Endothelial cell (in vitro differentiated cells): ENCODE measurements around the gene FRMD1. TPM values are rescaled to one million over a fixed set of nuclear protein-coding genes. Genes with fewer than 3 reads are reported as not detected.

ENCODE experiments used
- DNase-seq: peaks from one replicate; pipeline ENCODE4 v3.0.0; 2021; ENCODE audit warnings: low spot score
- H3K27ac Mint-ChIP-seq: one replicate; pipeline ENCODE4 v1.8.0; 2021; ENCODE audit warnings: mixed read lengths, inconsistent platforms; ENCODE audit not compliant: unreplicated experiment
- H3K27me3 Mint-ChIP-seq: one replicate; pipeline ENCODE4 v1.8.0; 2021; ENCODE audit warnings: mild to moderate bottlenecking, moderate library complexity, mixed read lengths, inconsistent platforms; ENCODE audit not compliant: unreplicated experiment
- H3K36me3 Mint-ChIP-seq: one replicate; pipeline ENCODE4 v1.8.0; 2021; ENCODE audit warnings: mild to moderate bottlenecking, low read depth, mixed read lengths, inconsistent platforms; ENCODE audit not compliant: unreplicated experiment
- H3K4me1 Mint-ChIP-seq: one replicate; pipeline ENCODE4 v1.8.0; 2021; ENCODE audit warnings: mild to moderate bottlenecking, mixed read lengths, inconsistent platforms; ENCODE audit not compliant: unreplicated experiment
- H3K4me3 Mint-ChIP-seq: one replicate; pipeline ENCODE4 v1.8.0; 2021; ENCODE audit warnings: mild to moderate bottlenecking, mixed read lengths, inconsistent platforms; ENCODE audit not compliant: unreplicated experiment
- H3K9me3 Mint-ChIP-seq: one replicate; pipeline ENCODE4 v1.8.0; 2021; ENCODE audit warnings: mixed read lengths, inconsistent platforms; ENCODE audit not compliant: unreplicated experiment
- total RNA-seq: library from RNA; stranded (reverse); fragmentation: NEBNext Ultra II Directional; extraction: Animal tissue kit (Norgen Biotek cat#: 25700); gene quantifications from one replicate; pipeline ENCODE4 v1.2.1, GENCODE V29; 2021; ENCODE audit not compliant: unreplicated experiment
- TF ChIP-seq, protein P1 (sequence below): fragments of 200-600 bp; sonication (generic); IDR thresholded peaks from one replicate; pipeline ENCODE4 v1.5.0; 2021; ENCODE audit warnings: antibody characterized with exemption; ENCODE audit not compliant: unreplicated experiment

FRMD1 gene
- total RNA-seq, 1 donor from 2014 or later: 0.05 TPM

DNA sequence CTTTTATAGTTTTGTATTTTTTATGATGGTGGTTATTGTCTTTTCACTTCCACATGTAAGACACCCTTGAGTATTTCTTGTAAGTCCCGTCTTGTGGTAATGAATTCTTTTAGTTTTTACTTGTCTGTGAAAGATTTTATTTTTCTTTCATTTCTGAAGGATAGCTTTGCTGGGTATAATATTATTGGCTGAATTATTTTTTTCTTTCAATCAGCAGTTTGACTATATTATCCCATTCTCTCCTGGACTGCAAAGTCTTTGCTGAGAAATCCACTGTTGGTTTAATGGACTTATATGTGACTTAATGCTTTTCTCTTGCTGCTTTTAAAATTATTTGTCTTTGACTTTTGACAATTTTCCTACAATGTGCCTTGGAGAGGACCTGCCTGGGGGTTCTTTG lies 67.7 kb downstream of the FRMD1 start:
- no peak overlapping the region for H3K27ac Mint-ChIP-seq
- H3K9me3 Mint-ChIP-seq: no peaks in the 10 kb centered on the region
- TF ChIP-seq, protein P1, sequence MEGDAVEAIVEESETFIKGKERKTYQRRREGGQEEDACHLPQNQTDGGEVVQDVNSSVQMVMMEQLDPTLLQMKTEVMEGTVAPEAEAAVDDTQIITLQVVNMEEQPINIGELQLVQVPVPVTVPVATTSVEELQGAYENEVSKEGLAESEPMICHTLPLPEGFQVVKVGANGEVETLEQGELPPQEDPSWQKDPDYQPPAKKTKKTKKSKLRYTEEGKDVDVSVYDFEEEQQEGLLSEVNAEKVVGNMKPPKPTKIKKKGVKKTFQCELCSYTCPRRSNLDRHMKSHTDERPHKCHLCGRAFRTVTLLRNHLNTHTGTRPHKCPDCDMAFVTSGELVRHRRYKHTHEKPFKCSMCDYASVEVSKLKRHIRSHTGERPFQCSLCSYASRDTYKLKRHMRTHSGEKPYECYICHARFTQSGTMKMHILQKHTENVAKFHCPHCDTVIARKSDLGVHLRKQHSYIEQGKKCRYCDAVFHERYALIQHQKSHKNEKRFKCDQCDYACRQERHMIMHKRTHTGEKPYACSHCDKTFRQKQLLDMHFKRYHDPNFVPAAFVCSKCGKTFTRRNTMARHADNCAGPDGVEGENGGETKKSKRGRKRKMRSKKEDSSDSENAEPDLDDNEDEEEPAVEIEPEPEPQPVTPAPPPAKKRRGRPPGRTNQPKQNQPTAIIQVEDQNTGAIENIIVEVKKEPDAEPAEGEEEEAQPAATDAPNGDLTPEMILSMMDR: no peak
- H3K36me3 Mint-ChIP-seq: no peaks in the 10 kb centered on the region
- H3K4me3 Mint-ChIP-seq: no peak overlapping the region
- DNase-seq: no peak
- no peaks in the 10 kb centered on the region for H3K27me3 Mint-ChIP-seq
- H3K4me1 Mint-ChIP-seq: no peaks in the 10 kb centered on the region

DNA sequence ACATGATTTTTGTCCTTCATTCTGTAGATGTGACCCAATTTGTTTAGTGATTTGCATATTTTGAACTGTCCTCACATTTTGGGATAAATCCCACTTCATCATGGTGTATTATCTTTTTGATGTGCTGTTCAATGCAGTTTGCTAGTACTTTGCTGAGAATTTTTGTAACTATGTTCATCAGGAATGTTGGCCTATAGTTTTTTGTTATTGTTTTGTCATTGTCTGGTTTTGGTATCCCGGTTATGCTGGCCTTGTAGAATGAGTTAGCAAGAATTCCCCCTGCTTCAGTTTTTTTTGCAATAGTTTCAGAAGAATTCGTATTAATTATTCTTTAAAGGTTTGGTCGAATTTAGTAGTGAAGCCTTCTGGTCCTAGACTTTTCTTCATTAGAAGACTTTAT lies 69.7 kb downstream of the FRMD1 start:
- Mint-ChIP-seq H3K4me3 (no peak overlapping the region), H3K27ac (no peak overlapping the region), H3K27me3 (peaks cover 2% of the 10 kb centered on the region), H3K9me3 (no peaks in the 10 kb centered on the region), H3K36me3 (peaks cover 9% of the 10 kb centered on the region), H3K4me1 (no peaks in the 10 kb centered on the region)
- TF ChIP-seq, protein P1: no peak
- DNase-seq: no peak

DNA sequence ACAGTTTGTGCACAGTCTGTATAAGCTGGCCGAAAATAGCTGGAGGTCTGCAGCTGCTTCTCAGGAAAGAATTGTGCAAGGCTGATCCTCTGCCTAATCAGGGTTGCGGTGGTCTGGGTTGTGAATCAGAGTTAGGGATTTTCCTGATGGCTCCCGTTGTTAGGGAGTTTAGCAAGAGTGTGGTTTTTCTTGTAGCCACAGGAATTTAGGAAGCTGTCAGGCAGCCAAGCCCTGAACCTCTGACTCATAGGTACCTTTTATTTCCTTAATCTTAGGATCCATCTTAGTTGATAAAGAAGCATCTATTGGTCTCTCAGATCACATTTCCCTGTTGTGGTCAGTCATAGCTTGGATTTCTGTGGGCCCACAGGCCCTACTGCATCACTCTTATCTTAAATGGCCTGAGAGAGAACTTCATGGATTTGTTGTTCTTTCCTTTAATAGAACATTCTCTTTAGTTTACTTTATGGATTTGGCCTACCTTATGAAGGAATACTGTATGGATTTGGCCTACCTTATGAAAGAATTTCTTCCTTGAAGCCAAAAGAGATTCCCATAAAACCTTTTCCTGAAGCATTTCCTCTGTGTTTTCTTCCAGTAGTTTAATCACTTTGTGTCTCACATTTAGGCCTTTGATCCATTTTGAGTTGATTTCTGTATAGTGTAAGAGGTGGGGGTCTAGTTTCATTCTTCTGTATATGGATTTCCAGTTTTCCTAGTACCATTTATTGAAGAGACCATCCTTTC lies 71.2 kb downstream of the FRMD1 start:
- TF ChIP-seq, protein P1: no peak
- no peak overlapping the region for H3K4me3 Mint-ChIP-seq
- peaks cover 9% of the 10 kb centered on the region for H3K36me3 Mint-ChIP-seq
- DNase-seq: no peak
- peaks cover 3% of the 10 kb centered on the region for H3K27me3 Mint-ChIP-seq
- no peak overlapping the region for H3K27ac Mint-ChIP-seq
- H3K9me3 Mint-ChIP-seq: no peaks in the 10 kb centered on the region
- H3K4me1 Mint-ChIP-seq: peaks cover 5% of the 10 kb centered on the region

DNA sequence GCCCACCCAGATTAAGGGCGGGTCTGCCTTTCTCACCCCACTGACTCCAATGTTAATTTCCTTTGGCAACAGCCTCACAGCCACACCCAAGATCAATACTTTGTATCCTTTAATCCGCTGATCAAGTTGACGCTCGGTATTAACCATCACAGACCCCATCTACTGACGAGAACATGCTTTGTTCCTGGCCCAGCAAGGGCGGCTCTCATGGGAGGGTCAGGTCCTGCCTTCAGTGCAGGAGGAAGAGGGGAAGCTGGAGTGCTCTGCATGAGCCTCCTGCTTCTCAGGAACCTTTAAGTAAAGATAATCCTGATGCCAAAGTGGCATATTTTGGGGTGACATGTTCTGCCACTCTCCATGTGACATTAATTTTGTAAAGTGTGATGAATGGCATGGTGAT lies 73.2 kb downstream of the FRMD1 start:
- peaks cover 9% of the 10 kb centered on the region for H3K36me3 Mint-ChIP-seq
- no peak overlapping the region for H3K4me3 Mint-ChIP-seq
- TF ChIP-seq, protein P1: no peak
- peaks cover 4% of the 10 kb centered on the region for H3K27me3 Mint-ChIP-seq
- no peaks in the 10 kb centered on the region for H3K9me3 Mint-ChIP-seq
- H3K27ac Mint-ChIP-seq: no peak overlapping the region
- peaks cover 6% of the 10 kb centered on the region for H3K4me1 Mint-ChIP-seq
- DNase-seq: no peak

DNA sequence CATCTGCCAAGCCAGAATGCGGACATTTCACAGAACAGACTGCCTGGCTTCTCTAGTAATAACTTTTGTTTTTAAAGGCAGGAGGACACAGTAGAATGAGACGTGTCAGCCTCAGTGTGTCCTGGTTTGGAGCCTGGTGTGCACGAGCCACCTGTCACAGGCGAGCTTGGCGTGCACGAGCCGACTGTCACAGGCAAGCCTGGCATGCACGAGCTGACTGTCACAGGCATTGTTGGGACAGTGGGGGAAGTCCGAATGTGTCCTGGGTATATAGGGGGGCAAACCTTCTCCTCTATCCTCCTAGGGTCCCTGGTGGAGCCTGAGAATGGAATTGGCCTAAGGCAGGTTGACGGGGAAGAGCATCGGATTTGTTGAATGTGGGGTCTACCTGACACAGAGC lies 74.1 kb downstream of the FRMD1 start:
- no peak for DNase-seq
- TF ChIP-seq, protein P1: no peak
- Mint-ChIP-seq H3K4me1 (peaks cover 6% of the 10 kb centered on the region), H3K27ac (no peak overlapping the region), H3K9me3 (no peaks in the 10 kb centered on the region), H3K36me3 (peaks cover 9% of the 10 kb centered on the region), H3K27me3 (peaks cover 6% of the 10 kb centered on the region), H3K4me3 (no peak overlapping the region)
